ENCODE data around the gene ITGB2.

Gene ITGB2

GRCh38 chr21:44940116-44940631 lies 19.5 kb upstream of the ITGB2 start:
- DNase-seq, result no peak

- DNase-seq, result peak; percentile 78
Measured at GRCh38 chr21:44939532-44940115, 18.9 kb upstream of the ITGB2 start, which contains the start of gene SLX9. Gene SLX9, plus strand, starts transcription at chr21:44940029. Its CDS starts 29 bp downstream, at chr21:44940058.

GRCh38 chr21:44938772-44939531 lies 18.3 kb upstream of the ITGB2 start:
- DNase-seq, result no peak

DNA sequence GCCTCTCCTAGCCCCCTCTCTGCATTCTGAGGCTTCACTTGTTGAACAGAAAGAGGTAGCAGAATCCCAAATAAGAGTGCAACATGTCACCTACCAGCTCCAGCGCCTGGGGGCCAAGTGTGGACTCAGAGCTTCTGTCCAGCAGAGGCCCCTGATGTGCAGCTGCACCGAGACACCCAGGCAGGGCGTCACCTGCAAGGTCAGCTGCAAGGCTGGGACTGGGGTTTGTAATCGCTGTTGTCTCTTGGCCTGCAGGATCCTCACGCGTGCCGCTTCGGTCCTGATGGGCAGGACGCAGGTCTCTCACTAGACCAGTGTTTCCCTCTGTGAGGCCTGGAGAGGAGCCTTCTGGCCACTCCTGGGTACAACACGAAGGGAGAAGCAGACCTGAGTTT lies 14.8 kb upstream of the ITGB2 start:
- DNase-seq, result no peak

DNA sequence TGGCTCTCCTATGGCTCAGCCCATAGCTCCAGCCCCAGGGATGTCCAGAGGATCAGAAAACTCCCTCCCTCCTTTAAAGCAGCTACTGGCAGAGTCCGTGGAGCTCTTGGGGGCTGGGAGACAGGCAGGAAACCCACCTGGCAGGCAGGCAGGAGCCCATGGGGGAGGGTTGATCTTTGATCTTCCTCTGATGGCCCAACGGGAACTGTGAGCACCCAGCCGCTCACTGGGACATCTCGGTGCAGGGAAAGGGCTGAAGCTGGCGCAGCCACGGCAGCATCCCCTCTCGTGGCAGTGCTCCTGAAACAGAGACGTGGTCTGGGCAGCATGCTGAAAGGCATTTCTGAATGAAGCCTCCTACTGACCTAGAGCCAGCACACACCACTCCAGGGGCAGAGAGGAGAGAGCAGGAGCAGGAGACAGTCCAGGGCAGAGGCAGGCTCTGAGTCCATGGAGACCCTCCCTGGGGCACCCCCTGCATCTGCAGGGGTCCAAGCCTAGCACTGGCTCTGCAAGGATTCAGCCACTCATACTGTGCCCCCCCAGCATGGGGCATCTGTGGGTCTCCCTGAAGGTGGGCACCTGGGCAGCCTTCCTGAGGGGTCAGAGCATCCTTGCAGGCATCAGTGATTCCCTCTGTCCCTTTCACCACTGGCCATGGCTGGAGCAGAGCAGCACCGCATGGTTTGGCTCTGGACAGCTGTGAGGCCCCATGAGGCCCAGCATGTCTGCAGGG lies 14.3 kb upstream of the ITGB2 start:
- DNase-seq, result no peak

DNA sequence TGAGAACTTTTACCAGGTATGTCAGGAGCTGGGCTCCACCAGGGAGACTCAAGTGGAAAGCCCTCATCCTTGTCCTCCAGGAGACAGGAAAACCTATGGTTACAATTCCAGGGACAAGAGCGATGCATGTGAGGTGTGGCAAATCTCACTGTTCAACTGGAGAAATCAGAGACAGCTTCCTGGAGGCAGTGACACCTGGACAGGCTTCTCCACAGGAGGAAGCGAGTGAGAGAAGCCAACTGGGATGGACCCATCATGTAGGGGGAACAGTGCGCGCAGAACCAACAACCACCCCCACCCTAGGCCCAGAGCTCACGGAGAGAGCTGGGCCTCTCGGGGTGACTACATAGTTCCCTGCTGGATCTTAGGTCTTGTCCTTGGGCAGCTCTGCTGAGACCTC lies 13.6 kb upstream of the ITGB2 start:
- DNase-seq, result no peak

DNA sequence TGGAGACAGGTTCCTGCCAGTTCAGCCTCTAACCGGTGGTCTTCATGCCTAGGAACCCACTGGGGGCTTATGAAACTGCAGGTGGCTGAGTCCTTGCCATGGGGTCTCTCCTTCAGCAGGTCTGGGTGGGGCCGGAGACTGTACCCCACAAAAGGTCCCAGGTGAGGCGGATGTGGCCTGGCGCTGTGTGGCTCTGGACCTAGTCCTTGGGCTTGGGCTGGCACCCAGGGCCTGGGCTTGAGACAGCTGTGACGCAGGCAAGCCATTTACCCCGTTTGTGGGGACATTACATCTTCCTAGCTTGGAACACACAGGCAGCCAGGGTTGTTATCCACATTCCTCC lies 13.2 kb upstream of the ITGB2 start:
- DNase-seq, result no peak

DNA sequence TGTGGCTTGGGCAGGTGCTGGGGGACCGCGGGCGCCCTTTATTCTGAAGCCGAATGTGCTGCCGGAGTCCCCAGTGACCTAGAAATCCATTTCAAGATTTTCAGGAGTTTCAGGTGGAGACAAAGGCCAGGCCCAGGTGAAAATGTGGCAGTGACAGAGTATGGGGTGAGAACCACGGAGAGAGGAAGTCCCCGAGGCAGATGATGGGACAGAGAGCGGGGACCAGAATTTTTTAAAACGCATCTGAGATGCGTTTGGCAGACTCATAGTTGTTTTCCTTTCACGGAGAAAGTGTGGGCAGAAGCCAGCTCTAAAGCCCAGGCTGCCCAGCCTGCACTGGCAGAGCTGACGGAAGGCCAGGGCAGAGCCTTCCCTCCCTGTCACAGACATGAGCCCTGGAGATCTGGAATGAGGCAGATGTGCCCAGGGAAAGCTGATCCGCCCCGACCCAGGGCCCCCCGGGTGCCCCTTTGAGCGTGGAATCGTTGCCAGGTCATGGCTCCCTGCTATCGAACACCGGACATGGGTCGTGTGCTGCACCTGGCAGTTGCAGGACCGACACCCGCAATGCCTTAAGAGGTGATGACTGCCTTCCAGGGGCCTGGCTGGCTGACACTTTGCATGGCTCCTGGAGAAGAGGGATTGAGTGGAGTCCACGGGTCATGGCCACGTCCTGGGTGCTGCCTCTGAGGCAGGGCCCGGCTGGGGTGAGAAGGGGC lies 12.7 kb upstream of the ITGB2 start:
- no peak for DNase-seq

DNA sequence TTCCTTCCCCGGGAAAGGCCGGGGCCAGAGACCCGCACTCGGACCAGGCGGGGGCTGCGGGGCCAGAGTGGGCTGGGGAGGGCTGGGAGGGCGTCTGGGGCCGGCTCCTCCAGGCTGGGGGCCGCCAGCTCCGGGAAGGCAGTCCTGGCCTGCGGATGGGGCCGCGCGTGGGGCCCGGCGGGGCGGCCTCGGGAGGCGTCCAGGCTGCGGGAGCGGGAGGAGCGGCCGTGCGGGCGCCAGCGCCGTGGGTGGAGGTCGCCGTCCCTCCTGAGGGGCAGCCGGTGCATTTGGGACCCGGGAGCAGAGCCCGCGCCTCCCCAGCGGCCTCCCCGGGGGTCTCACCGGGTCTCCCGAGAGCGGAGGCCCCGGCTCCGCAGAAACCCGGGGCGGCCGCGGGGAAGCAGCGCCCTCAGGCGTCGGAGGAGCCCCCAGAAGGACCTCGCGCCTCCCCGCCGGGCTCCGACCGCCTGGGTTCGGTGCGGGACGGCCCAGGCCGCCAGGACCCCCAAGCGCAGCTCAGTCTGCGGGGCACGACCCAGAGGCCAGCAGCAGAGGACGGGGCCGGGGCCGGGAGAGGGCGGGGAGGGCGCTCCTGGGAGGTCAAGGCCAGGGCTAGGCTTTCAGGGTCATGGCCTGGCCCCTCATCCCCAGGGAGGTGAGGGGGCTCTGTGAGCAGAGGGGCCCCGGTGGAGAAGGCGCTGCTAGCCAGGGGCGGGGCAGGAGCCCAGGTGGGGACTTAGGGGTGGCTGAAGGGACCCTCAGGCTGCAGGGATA lies 11.9 kb upstream of the ITGB2 start:
- DNase-seq, result no peak

GRCh38 chr21:44931501-44932407 lies 11.1 kb upstream of the ITGB2 start:
- DNase-seq, result no peak

DNA sequence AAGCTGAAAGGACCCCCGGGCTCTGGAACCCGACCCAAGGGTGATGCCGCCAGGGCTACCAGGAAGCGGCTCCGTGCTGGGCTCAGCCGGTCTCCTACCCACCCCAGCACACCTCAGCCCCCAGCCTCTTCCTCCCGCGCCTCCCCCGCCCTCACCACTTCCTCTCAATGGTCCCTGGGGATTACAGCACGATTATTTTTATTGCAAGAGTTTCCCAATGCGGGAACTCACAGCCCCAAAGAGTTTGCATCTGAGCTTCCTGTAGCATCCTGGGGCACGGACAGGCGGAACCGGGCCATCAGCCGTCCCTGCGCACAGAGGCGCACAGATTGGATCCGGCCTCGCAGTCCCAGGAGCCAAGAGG lies 10.4 kb upstream of the ITGB2 start:
- DNase-seq, result peak; percentile 16

GRCh38 chr21:44930543-44930981 lies 9.9 kb upstream of the ITGB2 start:
- no peak for DNase-seq

- DNase-seq, result no peak
Measured at GRCh38 chr21:44929799-44930542, 9.3 kb upstream of the ITGB2 start.

DNA sequence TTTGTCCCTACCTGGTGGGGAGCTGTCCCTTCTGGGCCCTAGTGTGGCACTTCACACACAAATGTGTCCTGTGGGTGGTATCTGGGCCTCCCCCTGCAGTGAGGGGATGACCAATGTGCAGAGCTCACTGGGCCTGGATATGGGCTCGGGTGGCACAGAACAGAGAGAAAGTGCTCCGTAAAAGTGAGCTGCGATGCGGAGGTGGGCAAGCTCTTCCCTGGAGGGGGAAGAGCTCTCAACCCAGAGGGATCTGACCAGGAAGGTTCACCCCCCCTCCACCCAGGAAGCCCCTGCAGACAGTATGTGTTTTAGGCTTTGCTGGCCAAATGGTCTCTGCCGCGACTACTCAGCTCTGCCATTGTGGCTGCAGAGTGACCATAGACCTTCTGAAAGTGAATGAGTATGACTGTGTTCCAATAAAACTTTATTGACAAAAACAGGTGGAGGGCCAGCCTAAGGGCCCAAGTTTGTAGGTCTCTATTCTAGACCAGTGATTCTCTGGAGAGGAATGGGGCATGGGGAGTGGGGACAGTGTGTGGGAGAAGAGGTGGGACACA lies 8.6 kb upstream of the ITGB2 start:
- DNase-seq, result no peak

GRCh38 chr21:44928500-44929241 lies 8.0 kb upstream of the ITGB2 start:
- DNase-seq, result peak; percentile 79

DNA sequence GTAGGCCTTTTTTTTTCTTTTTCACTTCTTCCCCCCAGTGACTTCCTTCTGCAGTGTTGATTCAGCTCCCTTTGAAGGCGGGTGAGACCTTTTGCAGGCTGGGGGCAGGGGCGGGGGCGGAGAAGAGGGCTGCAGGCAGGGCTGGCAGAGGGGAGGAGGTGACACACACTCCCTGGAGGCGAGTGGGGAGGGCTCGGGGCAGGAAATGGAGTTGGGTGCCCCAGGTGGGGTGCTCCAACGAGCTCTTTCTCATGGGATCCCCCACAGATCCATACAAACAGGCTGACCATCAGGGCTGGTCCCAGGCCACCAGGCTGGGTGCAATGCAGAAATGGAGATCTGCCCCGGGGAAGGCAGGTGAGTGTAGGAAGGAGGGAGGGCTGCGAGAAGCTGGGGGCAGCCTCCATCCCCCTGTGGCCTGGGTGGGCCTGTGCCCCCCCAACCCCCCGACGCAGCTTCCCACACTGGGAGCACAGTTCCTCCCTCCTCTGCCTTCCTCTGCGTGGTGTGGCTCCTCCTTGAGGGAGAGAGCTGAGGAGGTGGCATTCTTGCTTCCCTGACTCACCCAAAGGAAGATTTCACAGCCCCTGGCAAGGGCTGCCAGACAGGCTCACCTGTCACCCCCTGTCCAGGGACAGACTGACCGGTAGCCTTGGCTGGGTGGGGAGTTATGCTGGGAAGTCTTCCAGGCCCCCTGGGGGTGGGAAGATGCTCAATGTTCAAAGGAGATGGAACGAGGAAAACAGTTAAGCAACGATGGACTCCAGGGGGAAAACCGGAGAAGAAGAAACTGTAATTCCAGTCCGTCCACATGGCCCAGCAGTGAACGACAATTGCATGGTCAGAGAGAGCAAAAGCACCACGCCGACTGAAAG lies 7.1 kb upstream of the ITGB2 start:
- peak; percentile 49 for DNase-seq

- DNase-seq, result no peak
Measured at GRCh38 chr21:44927259-44927586, 6.5 kb upstream of the ITGB2 start.

GRCh38 chr21:44926331-44927101 lies 5.8 kb upstream of the ITGB2 start:
- no peak for DNase-seq
